ENCODE measurements around the gene PYGL.

DNA sequence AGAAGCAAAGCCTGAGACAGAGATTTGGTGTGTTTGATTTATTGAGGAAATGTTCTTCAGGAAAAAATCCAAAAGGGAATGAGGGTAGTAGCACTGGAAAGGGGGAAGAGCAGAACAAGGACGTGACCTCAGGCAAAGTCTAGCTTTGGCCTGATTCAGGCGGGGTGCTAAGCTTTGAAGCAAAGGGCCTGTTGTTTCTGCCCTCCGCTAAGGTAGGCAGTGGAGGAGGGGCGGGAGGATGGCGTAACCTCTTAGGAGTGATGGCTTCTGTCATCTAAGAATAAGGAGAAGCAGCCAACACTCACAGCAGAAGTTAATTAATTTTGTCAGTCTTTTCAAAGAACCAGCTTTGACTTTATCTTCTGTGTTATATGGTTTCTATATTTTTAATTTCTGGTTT is 52.0 kb downstream of the PYGL start:
- TF ChIP-seq, protein P1, sequence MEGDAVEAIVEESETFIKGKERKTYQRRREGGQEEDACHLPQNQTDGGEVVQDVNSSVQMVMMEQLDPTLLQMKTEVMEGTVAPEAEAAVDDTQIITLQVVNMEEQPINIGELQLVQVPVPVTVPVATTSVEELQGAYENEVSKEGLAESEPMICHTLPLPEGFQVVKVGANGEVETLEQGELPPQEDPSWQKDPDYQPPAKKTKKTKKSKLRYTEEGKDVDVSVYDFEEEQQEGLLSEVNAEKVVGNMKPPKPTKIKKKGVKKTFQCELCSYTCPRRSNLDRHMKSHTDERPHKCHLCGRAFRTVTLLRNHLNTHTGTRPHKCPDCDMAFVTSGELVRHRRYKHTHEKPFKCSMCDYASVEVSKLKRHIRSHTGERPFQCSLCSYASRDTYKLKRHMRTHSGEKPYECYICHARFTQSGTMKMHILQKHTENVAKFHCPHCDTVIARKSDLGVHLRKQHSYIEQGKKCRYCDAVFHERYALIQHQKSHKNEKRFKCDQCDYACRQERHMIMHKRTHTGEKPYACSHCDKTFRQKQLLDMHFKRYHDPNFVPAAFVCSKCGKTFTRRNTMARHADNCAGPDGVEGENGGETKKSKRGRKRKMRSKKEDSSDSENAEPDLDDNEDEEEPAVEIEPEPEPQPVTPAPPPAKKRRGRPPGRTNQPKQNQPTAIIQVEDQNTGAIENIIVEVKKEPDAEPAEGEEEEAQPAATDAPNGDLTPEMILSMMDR (conservative IDR thresholded peaks at IDR 0.05): no peak
- TF ChIP-seq EZH2 (IDR thresholded peaks at IDR 0.05; ENCODE audit: low read depth): no peak

Data from PC-9 (cell line).